HEK293T (cell line): ENCODE results near the gene STARD13.
"Not testable (repeated sequence)": the region's sequence is repeated elsewhere in the genome, so short reads cannot be mapped to it uniquely, and the experiment has no call there.

Source experiments
- CTCF ChIA-PET: fragments of 350-600 bp; formaldehyde crosslinking; extraction: SDS; loops from one replicate; lab custom pipeline; 2021; ENCODE audit warnings: antibody characterized with exemption, inconsistent platforms; lab: Yijun Ruan, JAX
- POLR2A ChIA-PET: fragments of 350-600 bp; formaldehyde crosslinking; extraction: SDS; loops from one replicate; lab custom pipeline; 2020; ENCODE audit warnings: antibody characterized with exemption, inconsistent platforms; lab: Yijun Ruan, JAX
- DNase-seq: peaks from one replicate; pipeline ENCODE4 v3.0.0; 2012; ENCODE audit warnings: mixed read lengths; ENCODE audit errors: extremely low spot score
- ARNT ChIP-seq: fragments of 450-650 bp; IDR thresholded peaks from 2 replicates; pipeline ENCODE4 v1.6.1; 2017; ENCODE audit warnings: mild to moderate bottlenecking
- BHLHE40 ChIP-seq: fragments of 450-650 bp; IDR thresholded peaks from 2 replicates; pipeline ENCODE4 v1.6.1; 2016; ENCODE audit warnings: mild to moderate bottlenecking, moderate library complexity, borderline replicate concordance
- CTBP1 ChIP-seq: fragments of 450-650 bp; IDR thresholded peaks from 2 replicates; pipeline ENCODE4 v1.6.1; 2016; ENCODE audit warnings: borderline replicate concordance
- ELF4 ChIP-seq: fragments of 450-650 bp; IDR thresholded peaks from 2 replicates; pipeline ENCODE4 v1.6.1; 2017; ENCODE audit warnings: antibody characterized with exemption
- FOXA1 ChIP-seq: fragments of 450-650 bp; IDR thresholded peaks from 2 replicates; pipeline ENCODE4 v1.6.1; 2016; ENCODE audit warnings: mild to moderate bottlenecking
- FOXK2 ChIP-seq: fragments of 450-650 bp; IDR thresholded peaks from 2 replicates; pipeline ENCODE4 v1.6.1; 2016; ENCODE audit warnings: mild to moderate bottlenecking
- FOXM1 ChIP-seq: fragments of 450-650 bp; IDR thresholded peaks from 2 replicates; pipeline ENCODE4 v1.6.1; 2017; ENCODE audit warnings: mild to moderate bottlenecking, borderline replicate concordance
- HDGF ChIP-seq: fragments of 450-650 bp; IDR thresholded peaks from 2 replicates; pipeline ENCODE4 v1.6.1; 2017; ENCODE audit warnings: antibody characterized with exemption, borderline replicate concordance
- L3MBTL2 ChIP-seq: fragments of 450-650 bp; conservative IDR thresholded peaks from 2 replicates; pipeline ENCODE4 v1.6.1; 2016; ENCODE audit warnings: mild to moderate bottlenecking
- LEF1 ChIP-seq: fragments of 450-650 bp; IDR thresholded peaks from 2 replicates; pipeline ENCODE4 v1.6.1; 2017; ENCODE audit warnings: mild to moderate bottlenecking, borderline replicate concordance
- NFRKB ChIP-seq: fragments of 450-650 bp; IDR thresholded peaks from 2 replicates; pipeline ENCODE4 v1.6.1; 2016; ENCODE audit warnings: mild to moderate bottlenecking, moderate library complexity
- PKNOX1 ChIP-seq: fragments of 450-650 bp; IDR thresholded peaks from 2 replicates; pipeline ENCODE4 v1.6.1; 2016
- SP1 ChIP-seq: fragments of 450-650 bp; IDR thresholded peaks from 2 replicates; pipeline ENCODE4 v1.6.1; 2017
- SUZ12 ChIP-seq: fragments of 450-650 bp; IDR thresholded peaks from 2 replicates; pipeline ENCODE4 v1.6.1; 2016; ENCODE audit warnings: mild to moderate bottlenecking
- TARDBP ChIP-seq: fragments of 450-650 bp; IDR thresholded peaks from 2 replicates; pipeline ENCODE4 v1.6.1; 2016
- ZNF384 ChIP-seq: fragments of 450-650 bp; IDR thresholded peaks from 2 replicates; pipeline ENCODE4 v1.6.1; 2016

Gene STARD13

GRCh38 chr13:33168321-33168960 is 117.1 kb downstream of the STARD13 start:
- CTCF ChIA-PET = no interaction called here
- POLR2A ChIA-PET = no interaction called here
- TF ChIP-seq L3MBTL2 = no peak
- TF ChIP-seq ZNF384 = no peak
- no peak for TF ChIP-seq PKNOX1
- TF ChIP-seq CTBP1 = no peak
- no peak for TF ChIP-seq BHLHE40
- no peak for TF ChIP-seq FOXA1
- no peak for TF ChIP-seq SP1
- no peak for TF ChIP-seq TARDBP
- no peak for TF ChIP-seq NFRKB
- TF ChIP-seq ARNT = no peak
- DNase-seq = no peak

- CTCF ChIA-PET = interaction anchor here (0.7 kb wide), 1 partner anchor 175 kb away, joined by 3 read pairs; no protein-coding TSS in a partner anchor
- POLR2A ChIA-PET = no interaction called here
These were observed 118.1 kb downstream of the STARD13 start for GRCh38 chr13:33167491-33167890.

GRCh38 chr13:33165787-33166186 is 119.8 kb downstream of the STARD13 start:
- POLR2A ChIA-PET = no interaction called here

More at GRCh38 chr13:33167491-33167890, 118.1 kb downstream of the STARD13 start:
- TF ChIP-seq ARNT (no peak), BHLHE40 (no peak), ELF4 (no peak), TARDBP (no peak), NFRKB (no peak), SUZ12 (no peak), SP1 (no peak), LEF1 (no peak), HDGF (no peak), ZNF384 (no peak), PKNOX1 (no peak), FOXK2 (no peak), CTBP1 (no peak), FOXM1 (no peak)
- no peak for DNase-seq

GRCh38 chr13:33164331-33164730 is 121.2 kb downstream of the STARD13 start:
- TF ChIP-seq HDGF (no peak), FOXM1 (no peak)
- ChIA-PET CTCF (no interaction called here), POLR2A (no interaction called here)
- no peak for DNase-seq

More at GRCh38 chr13:33165787-33166186, 119.8 kb downstream of the STARD13 start:
- TF ChIP-seq FOXK2 (no peak), FOXA1 (no peak), L3MBTL2 (no peak), PKNOX1 (no peak), BHLHE40 (no peak), LEF1 (no peak), NFRKB (no peak), TARDBP (no peak), HDGF (no peak), ELF4 (no peak), FOXM1 (no peak), SP1 (no peak), SUZ12 (no peak)
- CTCF ChIA-PET = no interaction called here
- DNase-seq = no peak

GRCh38 chr13:33162725-33163124 is 122.8 kb downstream of the STARD13 start:
- CTCF ChIA-PET, POLR2A ChIA-PET, DNase-seq: not testable (repeated sequence)

GRCh38 chr13:33158816-33159215 is 126.7 kb downstream of the STARD13 start:
- DNase-seq = no peak
- TF ChIP-seq CTBP1 (no peak), FOXK2 (no peak)
- POLR2A ChIA-PET = no interaction called here
- CTCF ChIA-PET = interaction anchor here (0.7 kb wide), 1 partner anchor 481 kb away, joined by 3 read pairs; no protein-coding TSS in a partner anchor

GRCh38 chr13:33158271-33158670 is 127.3 kb downstream of the STARD13 start:
- DNase-seq = no peak
- ChIA-PET POLR2A (no interaction called here), CTCF (no interaction called here)
- TF ChIP-seq LEF1 (no peak), HDGF (no peak), NFRKB (no peak), TARDBP (no peak), FOXA1 (no peak)

- CTCF ChIA-PET = no interaction called here
- DNase-seq = no peak
- no peak for TF ChIP-seq BHLHE40
- no peak for TF ChIP-seq ARNT
- TF ChIP-seq ELF4 = no peak
- TF ChIP-seq PKNOX1 = no peak
- TF ChIP-seq ZNF384 = no peak
- TF ChIP-seq L3MBTL2 = no peak
- no peak for TF ChIP-seq FOXM1
- TF ChIP-seq FOXA1 = no peak
- no peak for TF ChIP-seq NFRKB
- TF ChIP-seq CTBP1 = no peak
- no peak for TF ChIP-seq HDGF
- TF ChIP-seq TARDBP = no peak
- TF ChIP-seq FOXK2 = no peak
- no peak for TF ChIP-seq LEF1
- TF ChIP-seq SUZ12 = no peak
- no peak for TF ChIP-seq SP1
- POLR2A ChIA-PET = no interaction called here
These were observed 130.6 kb downstream of the STARD13 start for GRCh38 chr13:33154911-33155310.
